HEK293 (cell line): ENCODE measurements around the gene SAMM50.

Source experiments
- ATF2 ChIP-seq: fragments of 450-650 bp; formaldehyde crosslinking; IDR thresholded peaks from 2 replicates; pipeline ENCODE4 v1.5.1; 2016; ENCODE audit warnings: missing biosample characterization, missing genetic modification characterization, low read depth
- GFI1B ChIP-seq: fragments of 450-650 bp; formaldehyde crosslinking; IDR thresholded peaks from 2 replicates; pipeline ENCODE4 v1.5.1; 2016; ENCODE audit warnings: missing biosample characterization, missing genetic modification characterization
- IKZF3 ChIP-seq: fragments of 450-650 bp; IDR thresholded peaks from 2 replicates; pipeline ENCODE4 v1.5.0; 2018; ENCODE audit warnings: missing biosample characterization, mild to moderate bottlenecking, missing genetic modification characterization, moderate library complexity
- KLF16 ChIP-seq: fragments of 450-650 bp; formaldehyde crosslinking; IDR thresholded peaks from 2 replicates; pipeline ENCODE4 v1.5.1; 2017; ENCODE audit warnings: missing biosample characterization, missing genetic modification characterization
- PRDM2 ChIP-seq: fragments of 450-650 bp; formaldehyde crosslinking; IDR thresholded peaks from 2 replicates; pipeline ENCODE4 v1.5.1; 2016; ENCODE audit warnings: missing biosample characterization, missing genetic modification characterization, borderline replicate concordance
- TSHZ1 ChIP-seq: fragments of 450-650 bp; formaldehyde crosslinking; IDR thresholded peaks from 2 replicates; pipeline ENCODE4 v1.5.1; 2016; ENCODE audit warnings: missing biosample characterization, missing genetic modification characterization, borderline replicate concordance
- ZBTB1 ChIP-seq: fragments of 450-650 bp; formaldehyde crosslinking; IDR thresholded peaks from 2 replicates; pipeline ENCODE4 v1.5.1; 2016; ENCODE audit warnings: missing biosample characterization, missing genetic modification characterization
- ZBTB26 ChIP-seq: fragments of 450-650 bp; formaldehyde crosslinking; optimal IDR thresholded peaks from 2 replicates; pipeline ENCODE3; 2016; ENCODE audit warnings: missing biosample characterization, mild to moderate bottlenecking, missing genetic modification characterization
- ZFP41 ChIP-seq: fragments of 450-650 bp; formaldehyde crosslinking; IDR thresholded peaks from 2 replicates; pipeline ENCODE4 v1.5.1; 2016; ENCODE audit warnings: missing biosample characterization, missing genetic modification characterization, borderline replicate concordance
- ZNF112 ChIP-seq: fragments of 450-650 bp; formaldehyde crosslinking; IDR thresholded peaks from 2 replicates; pipeline ENCODE4 v1.5.0; 2017; ENCODE audit warnings: missing biosample characterization, missing genetic modification characterization
- ZNF121 ChIP-seq: fragments of 450-650 bp; formaldehyde crosslinking; IDR thresholded peaks from 2 replicates; pipeline ENCODE4 v1.5.1; 2016; ENCODE audit warnings: missing biosample characterization, missing genetic modification characterization
- ZNF138 ChIP-seq: fragments of 450-650 bp; formaldehyde crosslinking; IDR thresholded peaks from 2 replicates; pipeline ENCODE4 v1.5.1; 2016; ENCODE audit warnings: missing biosample characterization, missing genetic modification characterization, borderline replicate concordance
- ZNF140 ChIP-seq: fragments of 450-650 bp; formaldehyde crosslinking; IDR thresholded peaks from 2 replicates; pipeline ENCODE4 v1.5.1; 2016; ENCODE audit warnings: missing biosample characterization, missing genetic modification characterization
- ZNF19 ChIP-seq: fragments of 450-650 bp; formaldehyde crosslinking; IDR thresholded peaks from 2 replicates; pipeline ENCODE4; 2016; ENCODE audit warnings: missing biosample characterization, missing genetic modification characterization, low read depth
- ZNF211 ChIP-seq: fragments of 450-650 bp; formaldehyde crosslinking; IDR thresholded peaks from 2 replicates; pipeline ENCODE4 v1.5.1; 2016; ENCODE audit warnings: low read depth, missing biosample characterization, missing genetic modification characterization
- ZNF248 ChIP-seq: fragments of 450-650 bp; formaldehyde crosslinking; IDR thresholded peaks from 2 replicates; pipeline ENCODE4 v1.5.1; 2017; ENCODE audit warnings: missing biosample characterization, missing genetic modification characterization
- ZNF324 ChIP-seq: fragments of 450-650 bp; formaldehyde crosslinking; IDR thresholded peaks from 2 replicates; pipeline ENCODE4 v1.5.1; 2016; ENCODE audit warnings: missing biosample characterization, missing genetic modification characterization
- ZNF398 ChIP-seq: fragments of 450-650 bp; formaldehyde crosslinking; IDR thresholded peaks from 2 replicates; pipeline ENCODE4 v1.5.1; 2017; ENCODE audit warnings: missing biosample characterization, missing genetic modification characterization
- ZNF529 ChIP-seq: fragments of 450-650 bp; formaldehyde crosslinking; IDR thresholded peaks from 2 replicates; pipeline ENCODE4 v1.5.1; 2017; ENCODE audit warnings: missing genetic modification characterization, missing biosample characterization; ENCODE audit not compliant: insufficient replicate concordance
- ZNF548 ChIP-seq: fragments of 450-650 bp; formaldehyde crosslinking; IDR thresholded peaks from 2 replicates; pipeline ENCODE4 v1.5.1; 2016; ENCODE audit warnings: missing biosample characterization, missing genetic modification characterization
- ZNF580 ChIP-seq: fragments of 450-650 bp; formaldehyde crosslinking; IDR thresholded peaks from 2 replicates; pipeline ENCODE4 v1.5.1; 2016; ENCODE audit warnings: missing biosample characterization, missing genetic modification characterization
- ZNF600 ChIP-seq: fragments of 450-650 bp; formaldehyde crosslinking; IDR thresholded peaks from 2 replicates; pipeline ENCODE4 v1.5.1; 2016; ENCODE audit warnings: missing biosample characterization, missing genetic modification characterization
- ZNF707 ChIP-seq: fragments of 450-650 bp; formaldehyde crosslinking; IDR thresholded peaks from 2 replicates; pipeline ENCODE4 v1.5.1; 2016; ENCODE audit warnings: missing biosample characterization, missing genetic modification characterization
- ZNF747 ChIP-seq: fragments of 450-650 bp; formaldehyde crosslinking; IDR thresholded peaks from 2 replicates; pipeline ENCODE4 v1.5.1; 2016; ENCODE audit warnings: missing biosample characterization, missing genetic modification characterization
- ZSCAN16 ChIP-seq: fragments of 450-650 bp; formaldehyde crosslinking; IDR thresholded peaks from 2 replicates; pipeline ENCODE4 v1.5.1; 2016; ENCODE audit warnings: missing biosample characterization, missing genetic modification characterization

SAMM50 gene

GRCh38 chr22:43923631-43924464, 31.4 kb upstream of the SAMM50 start, which contains the start of gene PNPLA3 (continued):
- no peak for TF ChIP-seq ZNF707 (tag by site-specific recombination)
- TF ChIP-seq ZNF248 (tag by site-specific recombination), result no peak
- no peak; the same call in 1 of the 2 replicates for TF ChIP-seq TSHZ1 (tag by site-specific recombination)
- TF ChIP-seq ZNF211 (tag by site-specific recombination), result no peak
- TF ChIP-seq KLF16 (tag by site-specific recombination), result peak; percentile 75
- TF ChIP-seq PRDM2, result no peak
- TF ChIP-seq ZNF19 (tag by site-specific recombination), result no peak
- TF ChIP-seq ZBTB26 (tag by site-specific recombination), result peak; percentile 93
- no peak for TF ChIP-seq ZBTB1 (tag by site-specific recombination)
- no peak for TF ChIP-seq ZNF324
- TF ChIP-seq ZNF580 (tag by site-specific recombination), result no peak
- peak; percentile 97 for TF ChIP-seq ZNF600 (tag by site-specific recombination)
- no peak for TF ChIP-seq ZNF529 (tag by site-specific recombination)
- no peak for TF ChIP-seq ATF2 (tag by site-specific recombination)
- no peak for TF ChIP-seq IKZF3 (tag by site-specific recombination)
- no peak for TF ChIP-seq GFI1B
- TF ChIP-seq ZNF747, result no peak
- TF ChIP-seq ZNF398 (tag by site-specific recombination), result peak; percentile 51
- TF ChIP-seq ZSCAN16 (tag by site-specific recombination), result no peak
- no peak for TF ChIP-seq ZNF138 (tag by site-specific recombination)
- no peak for TF ChIP-seq ZNF140 (tag by site-specific recombination)
- no peak for TF ChIP-seq ZNF112 (tag by site-specific recombination)
- TF ChIP-seq ZFP41 (tag by site-specific recombination), result no peak
- TF ChIP-seq ZNF121 (tag by site-specific recombination), result no peak
- no peak for TF ChIP-seq ZNF548 (tag by site-specific recombination)
